Endothelial cell of umbilical vein (primary cell): ENCODE results near the gene LILRB5. TPM values are rescaled to one million over a fixed set of nuclear protein-coding genes. Genes with fewer than 3 reads are reported as not detected.
"Not testable (repeated sequence)": the region's sequence is repeated elsewhere in the genome, so short reads cannot be mapped to it uniquely, and the experiment has no call there.

Source experiments
- BruUV-seq: library from RNA; stranded (reverse); fragments of 400-500 nt; replicated peaks from 2 replicates; lab custom pipeline; 2021; lab: Mats Ljungman, UMichigan
- CTCF ChIA-PET: fragments of 300-600, 350-600 bp; sonication (Branson Sonifier 250); formaldehyde crosslinking; loops from one replicate; lab custom pipeline; 2021; ENCODE audit warnings: antibody characterized with exemption, inconsistent platforms; lab: Charles Lee
- POLR2A ChIA-PET: fragments of 300-600, 350-600 bp; sonication (Branson Sonifier 250); formaldehyde crosslinking; loops from one replicate; lab custom pipeline; 2021; ENCODE audit warnings: antibody characterized with exemption, inconsistent platforms; lab: Charles Lee
- DNase-seq: peaks from one replicate; pipeline ENCODE4 v3.0.0-alpha.2; 2011; ENCODE audit warnings: low read depth, low spot score
- FAIRE-seq: peaks from 2 replicates; lab custom pipeline; 2011; peaks lifted over from hg19 to GRCh38; lab: Jason Lieb, UNC
- H2AFZ ChIP-seq: 2 replicates; pipeline ENCODE4 v1.6.0; 2012; ENCODE audit warnings: low read depth, low read length, control low read depth, inconsistent platforms
- H3K27ac ChIP-seq: 2 replicates; pipeline ENCODE4 v1.5.1; 2011; ENCODE audit warnings: low read depth, mild to moderate bottlenecking, control low read depth, low read length, moderate library complexity; ENCODE audit not compliant: insufficient read depth
- H3K27me3 ChIP-seq, 2 experiments: 2 replicates each; pipeline versions ENCODE4 v1.6.0 to v1.6.1; 2011; ENCODE audit warnings: low read length in 2 of 2, mixed read lengths in 1 of 2; ENCODE audit not compliant: control insufficient read depth in 2 of 2, insufficient read depth in 2 of 2
- H3K36me3 ChIP-seq, 2 experiments: 2 replicates in 1 of 2; 3 replicates in 1 of 2; pipeline ENCODE4 v1.5.1; 2011; ENCODE audit warnings: low read length in 2 of 2, mild to moderate bottlenecking in 1 of 2, moderate library complexity in 1 of 2; ENCODE audit not compliant: control insufficient read depth in 2 of 2, insufficient read depth in 2 of 2; ENCODE audit errors: extremely low read depth in 1 of 2
- H3K4me1 ChIP-seq: 3 replicates; pipeline ENCODE4 v1.5.1; 2011; ENCODE audit warnings: mild to moderate bottlenecking, low read length; ENCODE audit not compliant: control insufficient read depth, insufficient read depth; ENCODE audit errors: extremely low read depth
- H3K4me2 ChIP-seq: 2 replicates; pipeline ENCODE4 v1.6.1; 2011; ENCODE audit warnings: low read length, control low read depth, mixed read lengths; ENCODE audit not compliant: insufficient read depth
- H3K4me3 ChIP-seq, 3 experiments: fragments of 200-600 bp in 1 of 3; sonication (generic), shearing (Covaris generic) in 1 of 3; replicated peaks in 1 of 3; 2 replicates each; pipeline ENCODE4 v1.5.1; 2011 to 2016; ENCODE audit warnings: control low read depth in 3 of 3, low read length in 3 of 3, mild to moderate bottlenecking in 2 of 3, inconsistent platforms in 1 of 3, low read depth in 1 of 3, moderate library complexity in 1 of 3; ENCODE audit not compliant: insufficient read depth in 1 of 3
- H3K79me2 ChIP-seq: 2 replicates; pipeline ENCODE4 v1.6.0; 2012; ENCODE audit warnings: low read length, inconsistent platforms; ENCODE audit not compliant: control insufficient read depth, insufficient read depth
- H3K9ac ChIP-seq: replicated peaks from 2 replicates; pipeline ENCODE3; 2011; ENCODE audit warnings: low read length, control low read depth; ENCODE audit not compliant: insufficient read depth; ENCODE audit errors: extremely low read depth
- H3K9me1 ChIP-seq: replicated peaks from 3 replicates; pipeline ENCODE4 v1.6.0; 2011; ENCODE audit warnings: mild to moderate bottlenecking, low read length; ENCODE audit not compliant: control insufficient read depth, insufficient read depth; ENCODE audit errors: extremely low read depth
- H3K9me3 ChIP-seq: replicated peaks from 2 replicates; pipeline ENCODE4 v1.5.1; 2012; ENCODE audit warnings: low read length, inconsistent platforms; ENCODE audit not compliant: control insufficient read depth, insufficient read depth
- H4K20me1 ChIP-seq: replicated peaks from 2 replicates; pipeline ENCODE3; 2011; ENCODE audit warnings: mild to moderate bottlenecking, low read length; ENCODE audit not compliant: control insufficient read depth, insufficient read depth; ENCODE audit errors: extremely low read depth
- EZH2 ChIP-seq: IDR thresholded peaks from 2 replicates; pipeline ENCODE4 v1.6.1; 2012; ENCODE audit warnings: borderline replicate concordance, low read depth, mild to moderate bottlenecking, moderate library complexity, low read length, inconsistent platforms; ENCODE audit not compliant: severe bottlenecking
- FOS ChIP-seq: IDR thresholded peaks from 2 replicates; pipeline ENCODE4 v1.6.1; 2011; ENCODE audit warnings: mild to moderate bottlenecking, low read length, moderate library complexity, borderline replicate concordance; ENCODE audit not compliant: insufficient read depth
- MAX ChIP-seq: IDR thresholded peaks from 2 replicates; pipeline ENCODE4 v1.6.1; 2011; ENCODE audit not compliant: insufficient read depth, insufficient read length
- POLR2A ChIP-seq: IDR thresholded peaks from 2 replicates; pipeline ENCODE4 v1.6.1; 2012; ENCODE audit warnings: low read depth, mild to moderate bottlenecking, control low read depth, low read length
- dilution Hi-C: fragments of 300-500 bp; cut with MboI; formaldehyde crosslinking; loops from one replicate; pipeline ENCODE4 v1.15.0; 2019; ENCODE audit warnings: low sequenced_read_pairs; ENCODE audit not compliant: extremely low pct_ligation_motif_present
- intact Hi-C: fragments of 100-400 bp; cut with micrococcal nuclease; formaldehyde crosslinking; loops from one replicate; pipeline ENCODE4 v1.10.0; 2022
- polyA plus RNA-seq, 4 experiments: library from polyadenylated mRNA; depleted of rRNA in 3 of 4; stranded (reverse) in 3 of 4; unstranded in 1 of 4; fragments of >200 nt; gene quantifications; 2 replicates each; pipeline versions ENCODE4 v1.2.1 to v1.2.3, GENCODE V29; 2011 to 2012; ENCODE audit warnings: missing spikeins in 1 of 4
- total RNA-seq: library from RNA; stranded (reverse); gene quantifications from 2 replicates; pipeline ENCODE4 v1.2.3, GENCODE V29; 2021

LILRB5 gene
- total and polyA plus RNA-seq, 2 donors (not counting 3 experiments of a cell fraction or from before 2014, with no cell fraction given), result not detected

GRCh38 chr19:54273821-54274220 lies 16.7 kb upstream of the LILRB5 start:
- H2AFZ ChIP-seq, result no peak overlapping the region
- CTCF ChIA-PET, result interaction anchor here (1.0 kb wide), 1 partner anchor 8 kb away, joined by 5 read pairs; no protein-coding TSS in a partner anchor
- H4K20me1 ChIP-seq, result no peaks in the 10 kb centered on the region
- no peak overlapping the region for H3K4me3 ChIP-seq
- no peak overlapping the region for H3K4me2 ChIP-seq
- no peaks in the 10 kb centered on the region for H3K9me1 ChIP-seq
- H3K4me1 ChIP-seq, result no peaks in the 10 kb centered on the region
- DNase-seq (no peak), FAIRE-seq (no peak)
- H3K27me3 ChIP-seq, result no peaks in the 10 kb centered on the region
- no peaks in the 10 kb centered on the region for H3K79me2 ChIP-seq
- no TSS peak for BruUV-seq
- dilution Hi-C loops (no loop called here), intact Hi-C loops (no loop called here)
- no peaks in the 10 kb centered on the region for H3K9me3 ChIP-seq
- no peak for TF ChIP-seq EZH2
- no peak for TF ChIP-seq FOS
- TF ChIP-seq MAX, result no peak
- no peak for TF ChIP-seq POLR2A
- H3K36me3 ChIP-seq, result no peaks in the 10 kb centered on the region
- H3K27ac ChIP-seq, result no peak overlapping the region
- POLR2A ChIA-PET, result no interaction called here
- H3K9ac ChIP-seq, result no peak overlapping the region

GRCh38 chr19:54272181-54272580 lies 15.1 kb upstream of the LILRB5 start:
- H2AFZ ChIP-seq, H3K9me1 ChIP-seq, H3K27ac ChIP-seq, FAIRE-seq, BruUV-seq, H3K27me3 ChIP-seq, H3K4me2 ChIP-seq, intact Hi-C loops, H3K36me3 ChIP-seq, POLR2A ChIA-PET, DNase-seq, H3K9me3 ChIP-seq, dilution Hi-C loops, H3K9ac ChIP-seq, H3K4me3 ChIP-seq, H4K20me1 ChIP-seq, CTCF ChIA-PET, H3K4me1 ChIP-seq, H3K79me2 ChIP-seq: not testable (repeated sequence)

GRCh38 chr19:54271587-54271986 lies 14.5 kb upstream of the LILRB5 start:
- H3K27me3 ChIP-seq, DNase-seq, H3K79me2 ChIP-seq, dilution Hi-C loops, intact Hi-C loops, FAIRE-seq, H3K9me1 ChIP-seq, BruUV-seq, H3K4me2 ChIP-seq, H3K36me3 ChIP-seq, H3K9me3 ChIP-seq, H3K4me1 ChIP-seq, CTCF ChIA-PET, H3K4me3 ChIP-seq, H4K20me1 ChIP-seq, POLR2A ChIA-PET, H3K9ac ChIP-seq, H3K27ac ChIP-seq, H2AFZ ChIP-seq: not testable (repeated sequence)
